ENCODE measurements around the gene DPH6.

DPH6 gene

GRCh38 chr15:35481992-35482391 lies 64.0 kb downstream of the DPH6 start (continued):
- no peak for TF ChIP-seq CSRNP3 (CRISPR knock-in tag; IDR thresholded peaks at IDR 0.05)
- no peak for TF ChIP-seq ZNF8 (CRISPR knock-in tag; IDR thresholded peaks at IDR 0.05)
- no peak for TF ChIP-seq POU6F1 (CRISPR knock-in tag; IDR thresholded peaks at IDR 0.05; ENCODE audit: borderline replicate concordance, low read depth)
- no peak for TF ChIP-seq PPARA (CRISPR knock-in tag; IDR thresholded peaks at IDR 0.05; ENCODE audit: borderline replicate concordance)

GRCh38 chr15:35481064-35481463 lies 64.9 kb downstream of the DPH6 start:
- ATAC-seq = no peak
- no peak for TF ChIP-seq ZNF565 (CRISPR knock-in tag; conservative IDR thresholded peaks at IDR 0.05; ENCODE audit: low read depth)
- TF ChIP-seq OSR1 (CRISPR knock-in tag; IDR thresholded peaks at IDR 0.05) = no peak
- no peak for TF ChIP-seq TSHZ2 (CRISPR knock-in tag; IDR thresholded peaks at IDR 0.05)
- no peak for TF ChIP-seq CSDC2 (CRISPR knock-in tag; IDR thresholded peaks at IDR 0.05)
- TF ChIP-seq RARB (CRISPR knock-in tag; IDR thresholded peaks at IDR 0.05) = no peak
- no peak for TF ChIP-seq POU6F1 (CRISPR knock-in tag; IDR thresholded peaks at IDR 0.05; ENCODE audit: borderline replicate concordance, low read depth)
- no peak for TF ChIP-seq ZFP3 (CRISPR knock-in tag; IDR thresholded peaks at IDR 0.05)
- no peak for TF ChIP-seq ZC3H10 (CRISPR knock-in tag; IDR thresholded peaks at IDR 0.05)
- TF ChIP-seq GLIS3 (CRISPR knock-in tag; IDR thresholded peaks at IDR 0.05) = no peak
- no peak for TF ChIP-seq ARNTL (CRISPR knock-in tag; IDR thresholded peaks at IDR 0.05; ENCODE audit: borderline replicate concordance, low read depth)
- TF ChIP-seq SNAI2 (CRISPR knock-in tag; IDR thresholded peaks at IDR 0.05) = no peak
- TF ChIP-seq CREB5 (CRISPR knock-in tag; IDR thresholded peaks at IDR 0.05; ENCODE audit: low read depth) = no peak

- ATAC-seq = no peak
- TF ChIP-seq BACH2 (CRISPR knock-in tag; IDR thresholded peaks at IDR 0.05; ENCODE audit: borderline replicate concordance) = no peak
- no peak for TF ChIP-seq CREB5 (CRISPR knock-in tag; IDR thresholded peaks at IDR 0.05; ENCODE audit: low read depth)
- TF ChIP-seq ARNTL (CRISPR knock-in tag; IDR thresholded peaks at IDR 0.05; ENCODE audit: borderline replicate concordance, low read depth) = no peak
- no peak for TF ChIP-seq ZC3H10 (CRISPR knock-in tag; IDR thresholded peaks at IDR 0.05)
- TF ChIP-seq ZFP30 (CRISPR knock-in tag; IDR thresholded peaks at IDR 0.05) = no peak
- no peak for TF ChIP-seq CSDC2 (CRISPR knock-in tag; IDR thresholded peaks at IDR 0.05)
- no peak for TF ChIP-seq ZNF8 (CRISPR knock-in tag; IDR thresholded peaks at IDR 0.05)
- no peak for TF ChIP-seq GLIS3 (CRISPR knock-in tag; IDR thresholded peaks at IDR 0.05)
- no peak for TF ChIP-seq PATZ1 (CRISPR knock-in tag; IDR thresholded peaks at IDR 0.05; ENCODE audit: borderline replicate concordance)
- no peak for TF ChIP-seq TSHZ2 (CRISPR knock-in tag; IDR thresholded peaks at IDR 0.05)
- TF ChIP-seq SNAI2 (CRISPR knock-in tag; IDR thresholded peaks at IDR 0.05) = no peak
- no peak for TF ChIP-seq ISL1 (CRISPR knock-in tag; IDR thresholded peaks at IDR 0.05)
- TF ChIP-seq RARB (CRISPR knock-in tag; IDR thresholded peaks at IDR 0.05) = no peak
- no peak for TF ChIP-seq ZNF70 (CRISPR knock-in tag; IDR thresholded peaks at IDR 0.05)
- TF ChIP-seq ZFP3 (CRISPR knock-in tag; IDR thresholded peaks at IDR 0.05) = no peak
- no peak for TF ChIP-seq TCF4 (CRISPR knock-in tag; IDR thresholded peaks at IDR 0.05; ENCODE audit: borderline replicate concordance)
- TF ChIP-seq PPARA (CRISPR knock-in tag; IDR thresholded peaks at IDR 0.05; ENCODE audit: borderline replicate concordance) = no peak
These were observed 66.5 kb downstream of the DPH6 start for GRCh38 chr15:35479423-35479822.
